DOHH2 (cell line): ENCODE data around the gene ADGRL3.

ENCODE experiments used
- EZH2phosphoT487 ChIP-seq: fragments of 200-600 bp; sonication (generic); IDR thresholded peaks from 2 replicates; pipeline ENCODE4 v1.6.1; 2017; ENCODE audit warnings: borderline replicate concordance, mild to moderate bottlenecking, antibody characterized with exemption, low read length, moderate library complexity, mixed read lengths
- TF ChIP-seq, protein P1 (sequence below): fragments of 200-600 bp; sonication (generic); IDR thresholded peaks from one replicate; pipeline ENCODE4 v1.5.1; 2014; ENCODE audit warnings: antibody characterized with exemption, mild to moderate bottlenecking, low read depth, low read length; ENCODE audit not compliant: poor library complexity, severe bottlenecking

DNA sequence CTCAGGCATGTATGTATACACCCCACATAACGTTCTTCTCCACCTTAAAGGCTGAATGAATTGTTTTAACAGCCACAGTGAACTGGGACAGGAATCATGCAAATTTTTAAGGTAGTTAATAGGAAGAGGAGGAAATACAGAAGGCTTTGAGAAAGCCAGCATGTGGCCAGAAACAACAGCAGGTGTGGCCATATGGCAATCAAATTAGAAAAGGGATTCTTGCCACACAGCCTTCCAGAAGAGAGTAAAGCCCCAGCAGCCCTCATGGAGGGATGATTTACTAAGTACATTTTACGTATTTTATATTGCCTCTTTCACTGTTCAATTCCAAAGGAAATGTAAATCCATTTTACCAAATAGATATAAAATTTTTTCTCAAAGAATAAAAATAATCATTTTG, 792.2 kb downstream of the ADGRL3 start:
- TF ChIP-seq, protein P1, sequence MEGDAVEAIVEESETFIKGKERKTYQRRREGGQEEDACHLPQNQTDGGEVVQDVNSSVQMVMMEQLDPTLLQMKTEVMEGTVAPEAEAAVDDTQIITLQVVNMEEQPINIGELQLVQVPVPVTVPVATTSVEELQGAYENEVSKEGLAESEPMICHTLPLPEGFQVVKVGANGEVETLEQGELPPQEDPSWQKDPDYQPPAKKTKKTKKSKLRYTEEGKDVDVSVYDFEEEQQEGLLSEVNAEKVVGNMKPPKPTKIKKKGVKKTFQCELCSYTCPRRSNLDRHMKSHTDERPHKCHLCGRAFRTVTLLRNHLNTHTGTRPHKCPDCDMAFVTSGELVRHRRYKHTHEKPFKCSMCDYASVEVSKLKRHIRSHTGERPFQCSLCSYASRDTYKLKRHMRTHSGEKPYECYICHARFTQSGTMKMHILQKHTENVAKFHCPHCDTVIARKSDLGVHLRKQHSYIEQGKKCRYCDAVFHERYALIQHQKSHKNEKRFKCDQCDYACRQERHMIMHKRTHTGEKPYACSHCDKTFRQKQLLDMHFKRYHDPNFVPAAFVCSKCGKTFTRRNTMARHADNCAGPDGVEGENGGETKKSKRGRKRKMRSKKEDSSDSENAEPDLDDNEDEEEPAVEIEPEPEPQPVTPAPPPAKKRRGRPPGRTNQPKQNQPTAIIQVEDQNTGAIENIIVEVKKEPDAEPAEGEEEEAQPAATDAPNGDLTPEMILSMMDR = no peak
- TF ChIP-seq EZH2phosphoT487 = no peak
